Measurements from ENCODE around the gene TMEM198.

GRCh38 chr2:219595256-219595655, 51.4 kb downstream of the TMEM198 start:
- TF ChIP-seq, protein P1, sequence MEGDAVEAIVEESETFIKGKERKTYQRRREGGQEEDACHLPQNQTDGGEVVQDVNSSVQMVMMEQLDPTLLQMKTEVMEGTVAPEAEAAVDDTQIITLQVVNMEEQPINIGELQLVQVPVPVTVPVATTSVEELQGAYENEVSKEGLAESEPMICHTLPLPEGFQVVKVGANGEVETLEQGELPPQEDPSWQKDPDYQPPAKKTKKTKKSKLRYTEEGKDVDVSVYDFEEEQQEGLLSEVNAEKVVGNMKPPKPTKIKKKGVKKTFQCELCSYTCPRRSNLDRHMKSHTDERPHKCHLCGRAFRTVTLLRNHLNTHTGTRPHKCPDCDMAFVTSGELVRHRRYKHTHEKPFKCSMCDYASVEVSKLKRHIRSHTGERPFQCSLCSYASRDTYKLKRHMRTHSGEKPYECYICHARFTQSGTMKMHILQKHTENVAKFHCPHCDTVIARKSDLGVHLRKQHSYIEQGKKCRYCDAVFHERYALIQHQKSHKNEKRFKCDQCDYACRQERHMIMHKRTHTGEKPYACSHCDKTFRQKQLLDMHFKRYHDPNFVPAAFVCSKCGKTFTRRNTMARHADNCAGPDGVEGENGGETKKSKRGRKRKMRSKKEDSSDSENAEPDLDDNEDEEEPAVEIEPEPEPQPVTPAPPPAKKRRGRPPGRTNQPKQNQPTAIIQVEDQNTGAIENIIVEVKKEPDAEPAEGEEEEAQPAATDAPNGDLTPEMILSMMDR (conservative IDR thresholded peaks at IDR 0.05 in 1 of 2, IDR thresholded peaks at IDR 0.05 in 1 of 2; ENCODE audit: extremely low read depth in 1 of 2, insufficient read depth in 1 of 2, low read depth in 1 of 2, low read length in 2 of 2) = no peak
- TF ChIP-seq EZH2 (IDR thresholded peaks at IDR 0.05; ENCODE audit: borderline replicate concordance, low read length) = no peak
